Epithelial cell of proximal tubule (primary cell): ENCODE measurements around the gene YEATS4. TPM values are rescaled to one million over a fixed set of nuclear protein-coding genes. Genes with fewer than 3 reads are reported as not detected.

Experiments
- DNase-seq: peaks from one replicate; pipeline ENCODE4 v3.0.0-alpha.2; 2011; ENCODE audit warnings: low read depth
- H3K4me3 ChIP-seq: 2 replicates; pipeline ENCODE4 v1.5.1; 2011; ENCODE audit warnings: low read depth, mild to moderate bottlenecking, low read length
- CTCF ChIP-seq: conservative IDR thresholded peaks from 2 replicates; pipeline ENCODE4 v1.5.1; 2012; ENCODE audit warnings: low read depth, mild to moderate bottlenecking, low read length
- total RNA-seq: library from RNA; depleted of rRNA; stranded (reverse); fragments of >200 nt; gene quantifications from 2 replicates; pipeline ENCODE4 v1.2.3, GENCODE V29; 2015

YEATS4 gene
- total RNA-seq, 1 donor from 2014 or later, result 50.6 TPM

DNA sequence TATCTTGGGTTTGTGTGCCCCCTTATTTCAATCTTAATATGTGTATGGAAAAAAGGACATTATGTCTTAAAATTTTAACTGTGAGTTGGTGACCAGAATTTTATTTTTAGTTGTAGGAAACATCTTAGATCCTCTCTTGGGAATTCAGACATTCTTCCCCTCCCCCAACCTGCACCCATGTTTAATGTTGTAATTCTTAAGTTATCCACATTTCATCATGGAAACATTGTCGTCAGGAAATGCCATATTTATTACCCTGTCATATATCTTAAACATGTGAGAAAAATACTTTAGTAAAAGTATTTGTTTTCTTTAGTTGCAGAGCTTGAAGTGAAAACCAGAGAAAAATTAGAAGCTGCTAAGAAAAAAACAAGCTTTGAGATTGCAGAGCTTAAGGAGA, 30.3 kb downstream of the YEATS4 start:
- TF ChIP-seq CTCF, result no peak
- DNase-seq, result no peak
- H3K4me3 ChIP-seq, result no peak overlapping the region

DNA sequence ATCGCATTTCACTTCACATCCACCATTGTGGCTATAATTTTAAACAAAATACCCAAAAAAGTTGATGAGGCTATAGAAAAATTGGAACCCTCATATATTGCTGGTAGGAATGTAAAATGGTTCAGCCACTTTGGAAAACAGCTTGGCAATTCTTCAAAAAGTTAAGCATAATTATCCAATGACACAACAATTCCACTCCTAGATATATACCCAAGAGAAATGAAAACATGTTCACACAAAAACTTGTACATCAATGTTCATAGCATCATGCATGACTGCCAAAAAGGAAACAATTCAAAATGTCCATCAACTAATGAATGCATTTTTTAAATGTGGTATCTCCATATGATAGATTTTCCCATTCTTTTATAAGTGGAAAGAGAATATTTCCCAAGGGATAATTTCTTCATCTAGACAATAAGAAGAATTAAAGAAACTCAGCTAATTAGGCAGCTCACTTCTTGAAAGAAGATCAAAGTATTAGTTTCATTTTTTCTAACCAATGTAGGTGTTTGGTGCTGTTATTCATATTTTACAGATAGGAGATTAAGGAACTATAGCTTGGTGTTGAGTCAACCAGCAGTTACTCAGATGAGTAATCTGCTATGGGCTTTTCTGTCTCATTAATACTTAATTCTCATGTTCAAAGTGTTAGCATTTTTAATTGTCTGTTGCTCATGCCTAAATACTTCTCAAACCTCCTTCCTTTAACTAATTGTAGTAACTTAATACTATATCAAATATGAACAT, 32.8 kb downstream of the YEATS4 start:
- no peak for TF ChIP-seq CTCF
- DNase-seq, result no peak
- H3K4me3 ChIP-seq, result no peak overlapping the region

DNA sequence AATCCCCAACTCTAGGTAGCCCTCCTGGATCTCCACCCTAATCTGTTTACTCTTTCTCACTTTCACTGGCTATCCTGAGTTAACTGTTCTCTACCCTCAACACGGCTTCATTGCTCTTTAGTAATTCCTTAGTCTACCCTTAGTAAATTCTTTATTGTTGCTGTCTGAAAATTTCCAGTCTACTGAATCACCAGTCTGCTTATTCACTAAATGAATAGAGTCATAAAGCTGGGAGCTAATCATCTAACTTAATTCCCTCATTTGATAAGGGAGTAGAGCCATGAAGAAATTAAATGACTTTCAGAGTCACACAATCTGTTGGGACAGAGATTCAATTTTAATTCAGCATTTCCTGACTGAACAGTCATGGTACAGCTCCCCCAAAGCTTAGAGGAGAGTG, 36.5 kb downstream of the YEATS4 start:
- TF ChIP-seq CTCF, result no peak
- H3K4me3 ChIP-seq, result no peak overlapping the region
- no peak for DNase-seq

- DNase-seq, result no peak
- TF ChIP-seq CTCF, result no peak
- no peak overlapping the region for H3K4me3 ChIP-seq
These were observed 37.4 kb downstream of the YEATS4 start for GRCh38 chr12:69396963-69397362.

GRCh38 chr12:69397978-69398377, 38.4 kb downstream of the YEATS4 start:
- DNase-seq, result no peak
- no peak for TF ChIP-seq CTCF

GRCh38 chr12:69401940-69402339, 42.4 kb downstream of the YEATS4 start:
- no peak for DNase-seq
- no peak for TF ChIP-seq CTCF

More at GRCh38 chr12:69397978-69398377, 38.4 kb downstream of the YEATS4 start:
- no peak overlapping the region for H3K4me3 ChIP-seq

GRCh38 chr12:69404851-69405565, 45.5 kb downstream of the YEATS4 start:
- no peak for DNase-seq
- no peak overlapping the region for H3K4me3 ChIP-seq
- no peak for TF ChIP-seq CTCF

More at GRCh38 chr12:69401940-69402339, 42.4 kb downstream of the YEATS4 start:
- H3K4me3 ChIP-seq, result no peak overlapping the region
